Measurements from ENCODE around the gene CDH1.

DNA sequence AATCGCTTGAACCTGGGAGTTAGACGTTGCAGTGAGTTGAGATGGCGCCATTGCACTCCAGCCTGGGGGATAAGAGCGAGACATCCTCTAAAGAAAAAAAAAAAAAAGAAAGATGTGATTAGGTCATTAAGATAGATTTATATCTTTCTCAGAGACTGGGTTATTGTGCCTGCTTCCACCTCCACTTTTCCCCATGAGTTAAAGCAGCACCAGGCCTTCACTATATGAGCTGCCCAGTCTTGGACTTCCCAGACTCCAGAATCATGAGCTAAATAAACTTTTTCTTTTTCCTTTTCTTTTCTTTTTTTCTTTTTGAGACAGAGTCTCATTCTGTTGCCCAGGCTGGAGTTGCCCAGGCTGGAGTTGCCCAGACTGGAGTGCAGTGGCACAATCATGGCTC is 19.4 kb upstream of the CDH1 start:
- TF ChIP-seq CTCF (conservative IDR thresholded peaks at IDR 0.05) (no peak), ZFX (IDR thresholded peaks at IDR 0.05) (no peak)

Data from C4-2B (cell line).